Stimulated activated CD4-positive, alpha-beta T cell treated with anti-CD3 and anti-CD28 coated beads, TNF-alpha, amount 100 ng/mL, for 1 hour (primary cell): ENCODE measurements around the gene ABHD17C.

Experiments
- DNase-seq, 3 donors: peaks; one replicate each; pipeline ENCODE4 v3.0.0-alpha.2; 2020; ENCODE audit warnings: low read depth in 3 of 3, low spot score in 1 of 3

The ABHD17C gene

DNA sequence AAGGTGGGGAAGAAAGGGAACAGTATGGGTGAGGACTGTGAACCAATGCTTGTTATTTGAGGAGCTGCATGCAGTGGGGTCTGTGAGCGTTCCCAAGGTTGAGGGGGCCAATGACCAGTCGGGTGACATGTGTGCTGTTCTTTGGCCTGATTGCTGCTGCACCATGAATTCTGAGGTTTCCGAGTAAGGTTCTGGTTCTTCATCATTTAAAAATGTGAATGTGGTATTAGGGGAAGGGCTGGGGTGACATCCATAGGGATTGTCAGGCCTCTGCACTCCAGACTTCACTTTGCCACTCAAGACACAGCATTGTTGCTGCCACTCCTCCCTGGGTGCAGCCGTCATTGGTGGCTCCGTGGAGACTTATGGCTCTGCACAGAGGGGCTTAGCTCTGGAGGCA is 32.5 kb downstream of the ABHD17C start:
- no peak for DNase-seq

DNA sequence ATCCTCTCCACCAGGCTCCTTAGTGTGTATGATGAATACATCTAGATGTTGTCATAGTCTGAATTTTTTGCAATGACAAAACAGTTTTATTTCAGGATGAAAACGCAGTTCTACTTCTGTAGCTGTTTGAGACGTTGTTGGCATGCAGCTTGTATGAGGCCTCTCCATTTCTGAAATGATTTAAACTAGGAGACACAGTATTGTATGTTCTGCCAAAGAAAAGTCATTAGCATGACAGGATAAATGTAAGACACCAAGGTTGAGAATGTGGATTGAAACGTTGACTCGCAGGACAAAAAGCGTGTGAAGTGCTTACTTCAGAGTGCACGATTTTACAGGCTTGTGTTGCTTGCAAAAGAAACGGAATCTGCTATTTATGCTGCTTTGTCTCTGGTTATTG is 35.3 kb downstream of the ABHD17C start:
- DNase-seq = no peak

DNA sequence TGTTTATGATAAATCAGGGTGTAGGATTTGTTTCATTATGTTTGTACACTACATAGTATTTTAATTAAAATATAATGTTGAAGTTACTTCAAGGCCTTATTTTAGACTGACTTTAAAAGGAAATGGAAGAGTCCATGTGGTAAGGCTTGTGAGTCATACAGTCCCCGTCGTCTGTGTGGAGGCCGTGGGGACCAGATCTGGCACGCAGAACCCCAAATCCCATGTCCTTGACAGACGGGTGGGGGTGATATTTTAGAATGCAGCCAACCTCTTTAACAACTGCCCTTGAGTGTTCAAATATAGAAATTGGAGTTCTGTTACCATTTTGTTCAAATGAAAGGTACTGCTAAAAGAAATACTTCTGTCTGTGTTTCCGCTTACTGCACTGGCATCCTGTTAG is 35.8 kb downstream of the ABHD17C start:
- DNase-seq = no peak

DNA sequence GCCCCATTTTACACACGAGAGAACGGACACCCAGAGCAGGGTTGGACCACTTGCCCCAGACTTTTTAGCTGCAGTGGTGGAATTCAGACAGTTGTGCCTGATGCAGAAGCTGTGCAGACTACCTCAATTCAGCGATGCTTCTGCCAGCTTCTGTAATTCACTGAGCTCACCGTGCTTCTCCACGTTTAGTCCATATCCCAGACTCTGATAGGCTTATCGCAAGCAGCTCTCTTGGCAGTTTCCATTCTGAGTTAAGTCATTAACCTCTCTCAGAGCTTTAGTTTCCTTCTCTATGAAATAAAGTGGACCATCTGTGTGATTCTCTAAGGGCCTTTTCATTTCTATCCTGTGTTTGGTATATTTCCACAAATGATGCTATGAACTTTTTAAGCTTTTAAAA is 37.1 kb downstream of the ABHD17C start:
- DNase-seq = no peak

DNA sequence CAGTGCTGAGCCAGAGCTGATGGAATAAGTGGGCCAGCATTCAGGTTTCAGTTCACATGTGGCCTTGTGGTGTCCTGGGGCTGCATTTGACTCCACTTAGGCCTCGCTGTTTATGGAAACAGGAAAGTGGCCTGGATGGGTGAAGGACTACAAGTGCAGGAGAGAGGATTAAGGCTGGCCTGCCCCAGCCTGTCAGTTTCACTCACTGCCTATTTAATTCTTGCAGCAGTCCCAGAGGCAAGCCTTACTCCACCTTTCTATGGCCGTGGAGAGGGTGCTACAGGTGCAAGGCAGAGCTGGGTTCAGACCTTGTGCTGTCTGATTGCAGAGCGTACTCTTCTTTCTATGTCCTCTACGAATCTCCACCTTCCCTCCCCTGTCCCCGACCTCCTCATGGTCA is 37.7 kb downstream of the ABHD17C start:
- DNase-seq = no peak

DNA sequence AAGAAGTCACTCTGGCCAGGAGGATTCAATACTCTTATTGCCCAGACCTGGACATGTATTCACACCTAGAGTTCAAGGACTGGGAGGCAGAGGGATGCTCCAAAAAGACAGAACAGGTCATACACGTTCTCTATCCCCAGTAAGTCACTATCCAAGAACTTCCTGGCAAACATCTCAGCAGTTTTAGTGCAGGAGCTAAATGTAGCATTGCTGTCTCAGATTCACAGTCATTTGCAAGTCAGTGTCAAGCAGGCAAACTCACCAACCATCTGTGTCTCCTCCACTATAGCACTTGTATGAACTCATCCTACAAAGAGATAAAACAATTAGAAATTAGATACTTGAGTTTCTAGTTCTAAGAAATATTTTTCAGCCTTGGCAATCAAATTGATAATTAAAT is 38.4 kb downstream of the ABHD17C start:
- no peak for DNase-seq

DNA sequence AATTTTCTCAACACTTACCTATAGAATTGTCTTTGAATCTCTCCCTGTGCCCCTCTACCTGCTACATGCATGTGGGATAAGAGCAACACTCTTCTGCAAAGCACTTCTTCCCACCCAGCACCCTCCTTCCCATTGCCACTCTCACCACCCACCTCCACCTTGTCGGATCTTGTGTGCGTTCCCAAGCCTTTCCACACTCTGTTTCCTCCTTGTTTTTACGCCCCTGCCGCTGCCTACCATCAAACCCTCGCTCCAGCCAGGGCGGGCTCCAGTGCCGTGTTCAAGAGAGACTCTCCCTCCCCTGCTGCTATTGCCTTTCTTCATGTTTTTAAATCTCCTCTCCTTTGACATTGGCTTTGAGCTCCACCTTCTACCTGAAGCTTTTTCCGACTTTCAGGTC is 40.2 kb downstream of the ABHD17C start:
- DNase-seq = no peak

DNA sequence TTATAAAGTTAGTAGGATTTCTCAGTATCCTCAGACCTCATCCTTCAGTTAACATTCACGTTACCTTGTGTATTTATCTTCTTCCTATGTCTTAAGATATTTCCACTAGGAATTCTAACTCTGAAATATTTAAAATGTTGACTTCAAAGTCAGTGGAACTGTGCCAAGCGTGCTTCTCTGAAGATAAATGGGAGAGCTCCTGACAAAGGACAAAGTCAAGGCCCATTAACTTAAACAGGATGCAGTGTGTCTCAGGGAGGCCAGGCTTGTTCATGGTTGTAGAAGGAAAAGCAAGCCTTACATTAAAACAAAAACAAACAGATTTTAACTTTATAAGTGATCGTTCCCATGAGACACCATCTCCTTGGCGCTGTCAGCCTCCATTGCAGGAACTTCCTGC is 41.5 kb downstream of the ABHD17C start:
- no peak for DNase-seq

DNA sequence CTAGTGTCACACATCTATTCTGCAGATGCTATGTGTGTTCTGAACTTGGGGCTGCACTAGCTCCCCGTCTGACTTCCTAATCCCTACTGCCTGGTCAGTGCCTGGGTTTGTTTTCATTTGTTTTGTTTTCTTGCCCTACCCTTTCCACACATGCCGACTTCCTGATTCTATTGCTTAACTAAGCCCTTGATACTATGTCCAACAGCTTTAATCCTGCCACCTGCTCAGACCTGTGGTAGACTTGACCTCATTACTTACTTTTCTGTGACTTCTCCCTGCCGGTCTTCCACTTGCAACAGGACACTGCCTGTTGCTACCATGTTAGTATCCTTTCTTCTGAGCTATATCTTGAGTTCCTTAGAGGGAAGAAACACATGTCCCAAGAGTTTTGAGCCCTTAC is 44.8 kb downstream of the ABHD17C start:
- DNase-seq = no peak

DNA sequence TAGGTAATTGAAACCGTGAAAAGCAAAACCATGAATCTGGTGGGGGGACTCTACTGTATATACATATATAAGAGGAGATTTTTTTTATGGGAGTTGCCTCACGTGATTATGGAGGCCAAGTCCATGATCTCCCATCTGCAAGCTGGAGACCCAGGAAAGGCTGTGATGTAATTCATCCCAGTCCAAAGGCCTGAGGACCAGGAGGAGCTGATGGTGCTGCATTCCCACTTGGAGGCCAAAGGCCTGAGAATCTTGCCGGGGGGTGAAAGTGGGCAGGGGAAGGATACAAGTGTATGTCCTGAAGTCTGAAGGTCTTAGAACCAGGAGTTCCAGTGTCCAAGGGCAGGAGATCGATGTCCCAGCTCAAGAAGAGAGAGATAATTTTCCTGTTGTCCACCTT is 47.0 kb downstream of the ABHD17C start:
- no peak for DNase-seq

DNA sequence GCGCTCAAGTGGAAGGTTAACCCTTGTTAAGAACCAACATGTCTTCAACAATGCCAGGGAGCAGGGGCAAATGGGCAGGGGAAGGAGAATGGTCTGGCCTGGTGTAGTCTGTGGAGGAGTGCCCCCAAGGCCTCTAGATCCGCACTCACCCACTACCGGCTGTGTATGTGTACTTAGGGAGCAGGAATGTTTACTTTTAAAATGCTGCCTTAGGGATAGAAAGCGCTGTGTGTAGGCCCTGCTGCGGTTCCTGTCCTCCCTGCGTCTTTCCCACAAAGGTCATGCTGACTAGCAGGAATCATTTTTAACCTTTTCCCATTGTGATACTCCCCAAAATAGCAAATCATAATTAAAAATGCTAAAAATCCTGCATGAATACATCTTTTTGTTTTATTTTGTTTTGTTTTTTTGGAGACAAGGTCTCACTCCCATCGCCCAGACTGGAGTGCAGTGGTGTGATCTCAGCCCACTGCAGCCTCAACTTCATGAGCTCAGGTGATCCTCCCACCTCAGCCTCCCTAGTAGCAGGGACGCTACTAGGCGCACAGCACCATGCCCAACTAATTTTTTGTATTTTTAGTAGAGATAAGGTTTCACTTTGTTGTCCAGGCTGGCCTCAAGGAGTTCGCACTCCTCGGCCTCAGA is 48.2 kb downstream of the ABHD17C start:
- no peak for DNase-seq

DNA sequence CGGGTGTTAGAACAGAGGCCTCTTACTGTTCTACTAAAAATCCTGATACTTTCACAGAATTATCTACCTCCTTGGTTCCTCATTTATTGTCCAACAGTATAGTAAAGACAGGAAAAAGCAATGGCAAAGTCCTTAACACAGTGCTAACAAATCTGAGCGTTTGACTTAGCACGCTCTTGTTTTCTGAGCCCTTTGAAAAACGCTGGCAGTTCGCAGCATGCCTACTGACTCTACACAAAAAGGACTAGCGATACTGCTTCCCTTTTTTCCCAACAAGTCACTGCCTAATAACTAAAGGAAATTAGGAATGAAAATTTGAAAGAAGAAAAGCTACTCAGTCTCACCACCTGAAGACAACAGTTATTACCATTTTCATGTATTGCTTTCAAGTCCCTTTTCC is 49.3 kb downstream of the ABHD17C start:
- DNase-seq = no peak

DNA sequence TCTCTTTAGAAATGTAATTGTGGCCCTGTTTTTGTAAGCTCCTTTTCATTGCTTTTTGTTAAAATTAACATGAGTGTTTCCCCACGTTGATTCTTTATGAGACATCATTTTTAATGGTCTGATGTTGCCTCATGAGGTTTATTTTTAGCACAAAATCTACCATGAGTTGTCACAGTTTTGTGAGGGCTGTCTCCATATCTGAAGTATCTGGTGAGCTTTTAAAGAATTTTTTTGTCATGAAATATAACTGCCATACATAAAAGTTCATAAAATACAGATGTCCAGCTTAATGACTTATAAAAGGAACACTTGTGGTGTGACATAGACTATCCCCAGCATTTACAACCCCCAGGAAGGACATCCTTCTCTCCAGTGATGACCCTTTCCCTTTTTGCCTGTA is 49.7 kb downstream of the ABHD17C start:
- DNase-seq = no peak

DNA sequence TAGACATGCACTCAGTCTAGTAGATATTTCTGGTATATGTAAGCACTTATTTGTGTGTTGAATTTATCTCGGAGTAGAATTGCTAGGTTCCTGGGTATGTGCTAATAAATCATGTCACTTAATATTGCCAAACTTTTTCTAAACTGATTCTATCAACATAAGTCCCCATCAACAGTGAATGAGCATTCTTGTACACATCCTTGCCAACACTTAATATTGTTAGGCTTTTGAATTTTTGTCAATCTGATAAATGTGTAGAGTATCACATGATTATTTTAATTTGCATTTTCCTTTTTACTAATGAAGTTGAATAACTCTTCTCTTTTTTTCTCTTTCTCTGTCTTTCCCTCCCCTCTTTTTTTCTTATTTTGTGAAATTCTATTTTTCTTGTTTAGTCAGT is 50.8 kb downstream of the ABHD17C start:
- no peak for DNase-seq

DNA sequence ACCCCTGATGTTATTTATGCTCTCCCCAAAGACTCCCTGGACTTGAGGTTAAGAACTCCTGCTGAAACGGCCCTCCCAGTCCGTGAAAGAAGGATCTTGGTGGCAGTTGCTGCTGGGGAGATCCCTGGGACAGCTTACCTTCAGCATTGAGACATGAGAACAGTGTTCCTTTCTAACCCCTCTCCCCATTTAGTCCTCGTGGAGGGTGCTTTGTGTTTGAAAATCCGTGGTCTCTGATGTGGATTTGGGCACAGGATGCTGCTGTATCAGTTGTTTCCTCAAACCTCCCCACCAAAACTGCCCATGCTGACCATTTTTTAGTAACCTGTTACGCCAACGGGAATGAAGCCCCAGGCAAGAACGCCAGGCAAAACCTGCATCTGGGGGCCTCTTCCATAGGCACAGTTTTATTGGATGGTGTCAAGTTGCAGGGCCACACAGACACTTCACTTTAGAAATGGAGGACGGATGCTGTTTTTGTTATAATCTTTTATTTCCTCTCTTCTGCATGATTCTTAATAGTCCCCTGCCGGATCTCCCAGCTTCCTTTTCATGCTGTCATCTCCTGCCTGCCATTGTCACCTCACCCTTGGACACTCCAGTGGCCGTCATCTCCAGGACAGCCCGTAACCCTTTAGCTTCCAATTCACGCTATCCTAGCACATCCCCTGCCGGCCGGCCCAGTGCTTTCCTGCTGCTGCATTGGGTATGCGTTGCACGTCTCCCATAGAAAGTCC is 52.4 kb downstream of the ABHD17C start:
- no peak for DNase-seq

DNA sequence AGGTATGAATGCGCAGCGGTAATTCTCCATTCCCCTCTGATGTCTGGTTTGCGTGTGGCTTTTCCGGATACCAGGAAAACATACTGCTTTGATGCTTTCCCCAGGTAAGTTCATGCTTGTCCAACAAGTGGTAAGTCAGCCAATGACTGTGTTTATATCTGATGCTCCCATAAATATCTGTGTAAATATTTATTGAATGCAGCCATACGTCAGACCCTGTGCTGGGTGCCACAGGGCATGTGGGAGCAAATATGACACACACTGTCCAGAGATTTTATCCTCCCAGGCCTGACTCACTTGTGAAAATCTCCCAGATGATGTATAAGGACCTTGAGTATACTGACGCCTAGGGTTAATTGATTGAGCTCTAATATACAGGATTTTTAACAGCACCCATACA is 54.5 kb downstream of the ABHD17C start:
- no peak for DNase-seq

DNA sequence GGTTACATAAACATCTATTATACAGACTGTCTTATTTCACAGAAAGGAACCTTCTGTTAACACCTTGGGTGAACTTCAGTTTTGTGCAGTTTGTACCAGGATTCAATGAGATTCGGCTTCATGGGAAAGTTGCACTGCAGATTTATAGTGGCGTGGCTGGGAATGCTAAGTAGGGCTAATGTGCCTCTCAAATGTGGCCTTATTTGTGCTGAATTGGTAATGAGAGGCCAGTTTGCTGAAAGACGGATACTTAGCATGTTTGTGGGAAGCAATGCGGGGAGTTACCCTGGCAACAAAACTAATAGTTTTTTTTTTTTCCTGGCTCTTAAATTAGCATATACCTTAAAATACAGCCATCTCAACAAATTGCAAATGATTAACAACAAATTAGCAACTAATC is 55.5 kb downstream of the ABHD17C start:
- no peak for DNase-seq

DNA sequence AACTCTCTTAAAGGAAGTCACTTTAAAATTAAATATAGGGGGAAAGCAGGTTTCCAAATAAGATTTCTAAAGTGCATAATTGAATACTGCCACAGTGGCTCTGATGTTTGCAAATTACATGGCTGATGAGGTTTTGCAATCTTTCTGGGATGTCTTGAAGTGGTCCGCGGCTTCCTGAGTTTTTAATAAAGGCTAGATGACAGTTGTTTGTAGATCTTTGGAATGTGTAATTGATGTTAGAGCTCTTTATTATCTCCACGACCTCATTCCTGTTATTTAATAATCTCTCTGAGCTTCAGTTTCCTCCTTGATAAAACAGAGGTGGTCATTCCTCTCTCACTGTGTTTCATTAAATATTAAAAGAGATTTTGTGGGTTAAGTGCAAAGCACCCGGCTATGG is 57.1 kb downstream of the ABHD17C start:
- no peak for DNase-seq

DNA sequence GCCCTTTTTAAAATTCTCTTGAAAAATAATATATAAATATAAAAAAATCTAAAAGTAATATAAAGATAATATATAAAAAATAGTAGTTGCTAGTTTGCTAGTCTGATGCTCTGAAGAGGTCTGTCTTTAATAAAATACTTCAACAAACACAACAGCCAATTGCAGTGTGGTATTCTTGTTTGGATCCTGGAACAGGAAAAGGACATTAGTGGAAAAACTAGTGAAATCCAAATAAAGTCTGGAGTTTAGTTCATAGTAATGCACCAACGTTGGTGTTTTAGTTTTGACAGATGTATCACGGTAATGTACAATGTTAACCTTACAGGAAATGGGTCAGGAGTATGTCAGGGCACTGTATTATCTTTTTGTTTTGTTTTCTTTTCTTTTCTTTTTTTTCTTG is 58.1 kb downstream of the ABHD17C start:
- no peak for DNase-seq

DNA sequence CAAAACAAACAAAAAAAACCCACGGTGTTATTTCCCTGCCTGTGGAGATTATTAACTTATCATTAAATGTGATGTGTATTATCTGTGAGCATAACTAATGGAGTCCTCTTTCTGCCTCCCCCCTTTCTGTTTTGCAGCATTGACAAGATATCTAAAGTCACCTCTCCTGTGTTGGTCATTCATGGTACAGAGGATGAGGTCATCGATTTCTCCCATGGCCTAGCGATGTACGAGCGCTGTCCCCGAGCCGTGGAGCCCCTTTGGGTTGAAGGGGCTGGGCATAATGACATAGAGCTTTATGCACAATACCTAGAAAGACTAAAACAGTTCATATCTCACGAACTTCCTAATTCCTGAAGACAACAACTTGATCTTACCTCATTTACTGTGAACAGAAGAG is 58.9 kb downstream of the ABHD17C start:
- no peak for DNase-seq

DNA sequence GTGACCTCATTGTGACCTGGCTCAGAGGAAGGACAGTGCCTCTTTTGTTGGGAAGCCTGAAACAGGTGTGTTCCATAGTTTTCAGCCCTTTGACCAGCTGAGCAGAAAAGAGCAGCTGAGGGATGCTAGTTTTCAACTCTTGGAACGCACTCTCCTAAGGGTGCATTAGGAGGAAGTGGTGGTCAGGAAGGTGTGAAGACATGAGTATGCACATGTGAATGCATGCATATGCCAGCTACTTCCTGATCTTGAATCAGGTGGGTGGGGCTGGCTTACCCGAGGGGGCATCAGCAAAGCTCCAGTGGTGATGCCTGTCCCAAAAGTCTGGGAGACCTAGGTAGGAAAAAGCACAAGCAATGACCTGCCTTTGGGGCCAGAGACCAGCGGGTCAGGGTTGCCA is 60.8 kb downstream of the ABHD17C start:
- DNase-seq = no peak

DNA sequence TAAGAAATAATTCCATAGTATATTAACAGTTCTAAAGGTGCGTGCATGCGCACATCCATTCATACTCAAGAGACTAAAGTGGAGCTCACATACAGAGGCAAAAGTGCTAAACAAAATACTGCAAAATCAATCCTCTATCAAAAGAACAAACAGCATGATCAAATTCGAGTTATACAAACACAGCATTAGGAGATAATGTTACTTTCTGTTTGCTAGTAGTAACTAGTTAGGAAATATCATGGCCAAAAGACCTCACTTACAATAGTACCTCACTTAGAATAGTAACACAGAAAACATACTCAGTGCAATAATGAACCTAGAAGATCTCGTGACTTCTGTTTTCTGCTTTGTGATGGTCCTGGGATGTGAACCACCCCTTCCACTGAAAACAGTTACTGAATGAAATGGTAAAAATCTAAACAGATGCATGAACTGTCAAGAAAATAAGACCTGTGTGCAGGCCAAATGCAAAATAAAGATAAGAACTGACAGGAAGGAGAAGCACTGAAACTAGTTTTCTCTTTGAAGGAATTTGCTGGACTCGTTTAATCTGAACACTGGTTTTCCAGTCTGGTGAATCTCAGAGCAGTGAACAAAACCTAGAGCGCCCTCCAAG is 63.1 kb downstream of the ABHD17C start:
- no peak for DNase-seq

DNA sequence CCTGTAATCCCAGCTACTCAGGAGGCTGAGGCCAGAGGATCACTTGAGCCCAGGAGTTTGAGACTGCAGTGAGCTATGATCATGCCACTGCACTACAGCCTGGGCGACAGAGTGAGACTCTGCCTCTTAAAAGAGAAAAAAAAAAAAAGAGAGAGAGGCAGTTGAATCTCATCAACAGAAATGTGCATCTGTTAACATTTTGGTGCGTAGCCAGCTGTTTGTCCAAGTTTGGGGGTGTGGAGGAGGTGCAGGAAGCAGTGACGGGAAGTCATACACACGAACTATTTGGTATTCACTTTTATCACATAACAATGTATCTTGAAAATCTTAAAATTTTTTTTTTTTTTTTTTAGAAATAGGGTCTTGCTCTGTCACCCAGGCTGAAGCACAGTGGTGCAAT is 65.8 kb downstream of the ABHD17C start:
- no peak for DNase-seq
